Dendritic cell treated with granulocyte-macrophage colony-stimulating factor and Interleukin-4, amounts not matched to agents 40 ng/mL and 50 ng/mL, for 4 days (primary cell): ENCODE measurements around the gene ZNF593.
A peak's percentile ranks its signal among the peaks of the same experiment; 100 is the strongest.

Source experiments
- H3K27ac Mint-ChIP-seq: one replicate; pipeline ENCODE4 v1.8.0; 2022; ENCODE audit warnings: mild to moderate bottlenecking, mixed read lengths
- H3K27me3 Mint-ChIP-seq: one replicate; pipeline ENCODE4 v1.8.0; 2022; ENCODE audit warnings: mild to moderate bottlenecking, mixed read lengths
- H3K36me3 Mint-ChIP-seq: one replicate; pipeline ENCODE4 v1.8.0; 2022; ENCODE audit warnings: low read depth, mixed read lengths
- H3K4me1 Mint-ChIP-seq: one replicate; pipeline ENCODE4 v1.8.0; 2022; ENCODE audit warnings: low read depth, mixed read lengths
- H3K4me3 Mint-ChIP-seq: one replicate; pipeline ENCODE4 v1.8.0; 2022; ENCODE audit warnings: mild to moderate bottlenecking, moderate library complexity, mixed read lengths
- H3K9me3 Mint-ChIP-seq: one replicate; pipeline ENCODE4 v1.8.0; 2022; ENCODE audit warnings: mixed read lengths
- intact Hi-C: fragments of 100-400 bp; cut with micrococcal nuclease; formaldehyde crosslinking; loops from one replicate; pipeline ENCODE4 v1.15.0; 2022

The ZNF593 gene

DNA sequence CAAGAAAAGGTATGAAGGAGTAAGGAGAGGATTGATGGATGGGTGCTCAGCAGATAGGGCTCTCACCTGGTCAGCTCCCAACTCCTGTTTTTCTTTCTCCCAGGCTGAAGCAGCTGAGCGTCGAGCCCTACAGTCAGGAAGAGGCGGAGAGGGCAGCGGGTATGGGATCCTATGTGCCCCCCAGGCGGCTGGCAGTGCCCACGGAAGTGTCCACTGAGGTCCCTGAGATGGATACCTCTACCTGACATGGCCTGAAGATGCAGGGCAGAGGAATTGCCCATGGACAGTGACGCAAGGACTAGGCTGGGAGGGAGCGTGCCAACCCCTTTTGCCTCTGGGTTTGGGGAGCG, 739 bp downstream of the ZNF593 start:
- intact Hi-C loops: loop anchor here (10.0 kb wide), 1 partner anchor 214 kb away; no protein-coding TSS in a partner anchor
- peaks cover 19% of the 10 kb centered on the region for H3K4me1 Mint-ChIP-seq
- H3K4me3 Mint-ChIP-seq: peak overlapping the region; percentile 93
- H3K9me3 Mint-ChIP-seq: no peaks in the 10 kb centered on the region
- peak overlapping the region; percentile 91 for H3K27ac Mint-ChIP-seq
- H3K36me3 Mint-ChIP-seq: peaks cover 13% of the 10 kb centered on the region
- peaks cover 11% of the 10 kb centered on the region for H3K27me3 Mint-ChIP-seq

GRCh38 chr1:26171084-26172072, 1.7 kb downstream of the ZNF593 start, which contains the start of gene ZNF593OS:
Gene ZNF593OS, minus strand, starts transcription at chr1:26171832. Its CDS starts 171 bp downstream, at chr1:26171661.
- Mint-ChIP-seq H3K27me3 (peaks cover 4% of the 10 kb centered on the region), H3K27ac (peak within 1 kb of the TSS; percentile 91), H3K36me3 (peaks cover 13% of the 10 kb centered on the region), H3K4me1 (peaks cover 16% of the 10 kb centered on the region), H3K9me3 (no peaks in the 10 kb centered on the region), H3K4me3 (peak within 1 kb of the TSS; percentile 93)
- intact Hi-C loops: loop anchor here (10.0 kb wide), 1 partner anchor 213 kb away; no protein-coding TSS in a partner anchor

DNA sequence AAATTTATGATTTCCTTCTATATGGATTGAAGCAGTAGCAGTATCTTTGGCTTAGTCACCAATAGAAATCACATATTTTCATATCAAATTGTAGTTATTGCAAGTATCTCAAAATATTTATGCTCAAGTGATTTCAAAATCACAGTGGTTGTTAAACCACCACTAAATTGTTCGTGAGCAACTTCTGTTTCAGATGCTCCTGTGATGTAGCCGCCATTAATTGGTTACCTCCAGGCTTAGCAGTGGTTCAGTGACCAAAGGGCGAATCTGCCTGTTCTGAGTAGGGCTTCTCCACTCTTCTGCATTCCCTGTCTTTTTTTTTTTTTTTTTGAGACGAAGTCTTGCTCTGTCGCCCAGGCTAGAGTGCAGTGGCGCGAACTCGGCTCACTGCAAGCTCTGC, 5.6 kb downstream of the ZNF593 start:
- H3K27ac Mint-ChIP-seq: no peak overlapping the region
- intact Hi-C loops: loop anchor here (10.0 kb wide), 1 partner anchor 209 kb away; no protein-coding TSS in a partner anchor
- no peaks in the 10 kb centered on the region for H3K9me3 Mint-ChIP-seq
- no peaks in the 10 kb centered on the region for H3K27me3 Mint-ChIP-seq
- H3K4me3 Mint-ChIP-seq: no peak overlapping the region
- H3K36me3 Mint-ChIP-seq: peaks cover 6% of the 10 kb centered on the region
- peaks cover 18% of the 10 kb centered on the region for H3K4me1 Mint-ChIP-seq

DNA sequence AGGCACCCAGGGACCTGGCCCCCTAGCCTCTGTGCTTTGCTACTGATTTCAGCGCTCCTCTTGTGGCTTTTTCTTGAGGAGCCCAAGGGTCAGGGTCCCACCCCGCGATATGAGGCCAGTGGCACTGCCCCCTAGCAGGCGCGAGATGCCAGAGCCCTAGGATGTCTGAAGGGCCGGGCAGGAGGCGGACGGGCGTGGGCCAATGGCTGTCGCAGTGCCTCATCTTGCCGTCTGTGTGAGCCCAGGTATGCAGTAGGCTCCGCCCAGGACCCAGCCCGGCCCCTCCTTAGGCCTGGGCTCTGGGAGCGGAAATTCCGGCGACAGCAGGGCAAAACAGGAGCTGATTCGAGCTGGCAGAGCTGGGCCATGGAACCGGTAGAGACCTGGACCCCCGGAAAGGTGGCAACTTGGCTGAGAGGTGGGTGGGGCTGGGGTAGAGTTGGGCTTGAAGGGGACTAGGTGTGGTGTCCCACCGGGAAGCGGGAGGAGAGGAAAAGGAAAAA, 7.5 kb downstream of the ZNF593 start, which contains the start of gene CNKSR1:
TSS of gene CNKSR1 (plus strand) at position 310 of the 503 bp plus-strand sequence. CDS start at position 367, 57 bp downstream.
- Mint-ChIP-seq H3K27ac (no peak within 1 kb of the TSS), H3K9me3 (no peaks in the 10 kb centered on the region), H3K27me3 (no peaks in the 10 kb centered on the region), H3K4me1 (peaks cover 5% of the 10 kb centered on the region), H3K4me3 (no peak within 1 kb of the TSS), H3K36me3 (no peaks in the 10 kb centered on the region)
- intact Hi-C loops: loop anchor here (10.0 kb wide), 1 partner anchor 208 kb away; no protein-coding TSS in a partner anchor

DNA sequence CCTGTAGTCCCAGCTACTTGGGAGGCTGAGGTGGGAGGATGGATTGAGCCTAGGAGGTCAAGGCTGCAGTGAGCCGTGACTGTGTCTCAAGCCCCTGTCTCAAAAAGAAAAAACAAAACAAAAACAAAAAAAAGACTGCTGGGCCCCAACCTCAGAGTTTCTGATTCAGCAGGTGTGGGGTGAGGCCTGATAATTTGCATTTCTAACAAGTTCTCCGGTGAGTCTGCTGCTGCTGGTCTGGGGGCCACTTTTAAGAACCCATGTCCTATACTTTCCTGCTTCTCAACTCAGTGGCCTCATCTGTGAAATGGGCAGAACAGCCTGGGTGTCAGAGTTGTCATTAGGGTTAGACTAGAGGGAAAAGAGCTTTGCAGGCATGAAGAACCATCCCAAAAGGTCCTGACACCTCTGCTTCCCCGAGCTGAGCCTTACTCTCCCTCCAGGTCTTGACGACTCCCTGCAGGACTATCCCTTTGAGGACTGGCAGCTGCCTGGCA, 10.3 kb downstream of the ZNF593 start:
- Mint-ChIP-seq H3K27ac (no peak overlapping the region), H3K4me3 (no peak overlapping the region), H3K4me1 (peaks cover 5% of the 10 kb centered on the region), H3K36me3 (no peaks in the 10 kb centered on the region), H3K9me3 (no peaks in the 10 kb centered on the region), H3K27me3 (no peaks in the 10 kb centered on the region)
- intact Hi-C loops: no loop called here

GRCh38 chr1:26181586-26182382, 12.1 kb downstream of the ZNF593 start:
- H3K27ac Mint-ChIP-seq: no peak overlapping the region
- H3K4me1 Mint-ChIP-seq: peaks cover 5% of the 10 kb centered on the region
- H3K27me3 Mint-ChIP-seq: no peaks in the 10 kb centered on the region
- no peak overlapping the region for H3K4me3 Mint-ChIP-seq
- no peaks in the 10 kb centered on the region for H3K9me3 Mint-ChIP-seq
- intact Hi-C loops: no loop called here
- H3K36me3 Mint-ChIP-seq: no peaks in the 10 kb centered on the region

DNA sequence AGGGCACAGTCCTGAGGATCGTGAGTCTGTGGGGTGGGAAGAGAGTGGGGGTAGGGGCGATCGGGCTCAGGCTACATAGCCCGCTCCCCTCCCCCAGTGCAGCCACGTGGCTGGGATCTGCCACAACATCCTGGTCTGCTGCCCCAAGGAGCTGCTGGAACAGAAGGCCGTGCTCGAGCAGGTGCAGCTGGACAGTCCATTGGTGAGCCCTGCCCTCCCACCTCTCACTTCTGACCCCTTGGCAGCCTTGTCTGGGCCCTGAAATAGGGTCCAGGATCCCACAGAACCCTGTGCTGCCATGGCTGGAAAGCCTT, 12.6 kb downstream of the ZNF593 start:
- Mint-ChIP-seq H3K36me3 (no peaks in the 10 kb centered on the region), H3K9me3 (no peaks in the 10 kb centered on the region), H3K27ac (no peak overlapping the region), H3K4me3 (no peak overlapping the region), H3K4me1 (peaks cover 5% of the 10 kb centered on the region), H3K27me3 (no peaks in the 10 kb centered on the region)
- intact Hi-C loops: no loop called here

DNA sequence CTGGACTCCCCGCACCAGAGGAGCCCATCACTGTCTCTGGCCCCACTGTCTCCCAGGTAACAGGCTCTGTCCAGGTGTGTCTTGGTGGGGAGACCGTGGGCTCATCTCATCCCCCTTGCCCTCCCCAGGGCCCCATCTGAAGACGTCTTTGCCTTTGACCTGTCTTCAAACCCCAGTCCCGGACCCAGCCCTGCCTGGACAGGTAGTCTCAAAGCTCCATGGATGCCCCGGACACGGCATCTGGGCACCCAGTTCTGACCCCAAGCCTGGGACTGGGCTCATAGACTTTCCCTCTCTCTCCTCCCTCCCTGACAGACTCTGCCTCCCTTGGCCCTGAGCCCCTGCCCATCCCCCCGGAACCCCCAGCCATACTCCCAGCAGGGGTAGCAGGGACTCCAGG, 14.4 kb downstream of the ZNF593 start:
- Mint-ChIP-seq H3K27me3 (no peaks in the 10 kb centered on the region), H3K4me3 (no peak overlapping the region), H3K36me3 (no peaks in the 10 kb centered on the region), H3K27ac (no peak overlapping the region), H3K9me3 (no peaks in the 10 kb centered on the region), H3K4me1 (peaks cover 3% of the 10 kb centered on the region)
- intact Hi-C loops: no loop called here

- Mint-ChIP-seq H3K4me1 (no peaks in the 10 kb centered on the region), H3K27ac (no peak overlapping the region), H3K4me3 (no peak overlapping the region), H3K27me3 (no peaks in the 10 kb centered on the region), H3K9me3 (no peaks in the 10 kb centered on the region), H3K36me3 (no peaks in the 10 kb centered on the region)
- intact Hi-C loops: no loop called here
Observed at GRCh38 chr1:26184883-26185282, 15.2 kb downstream of the ZNF593 start.

DNA sequence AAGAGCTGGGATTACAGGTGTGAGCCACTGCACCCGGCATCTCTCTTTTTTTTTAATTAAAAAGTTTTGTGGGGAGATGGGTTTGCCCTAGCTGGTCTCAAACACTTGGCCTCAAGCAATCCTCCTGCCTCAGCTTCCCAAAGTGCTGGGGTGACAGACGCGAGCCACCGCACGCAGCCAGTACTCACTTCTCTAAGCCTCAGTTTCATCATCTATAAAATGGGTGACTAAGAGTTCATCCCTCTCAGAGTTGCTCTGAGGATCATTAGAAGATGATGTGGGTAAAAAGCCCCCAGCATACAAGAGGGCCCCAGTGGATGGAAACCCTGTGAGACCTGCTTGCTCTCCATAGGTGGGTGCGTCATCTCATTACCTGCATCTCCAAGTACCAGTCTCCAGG, 18.2 kb downstream of the ZNF593 start:
- H3K27ac Mint-ChIP-seq: no peak overlapping the region
- peaks cover 6% of the 10 kb centered on the region for H3K27me3 Mint-ChIP-seq
- H3K4me3 Mint-ChIP-seq: no peak overlapping the region
- no peaks in the 10 kb centered on the region for H3K9me3 Mint-ChIP-seq
- intact Hi-C loops: no loop called here
- H3K4me1 Mint-ChIP-seq: no peaks in the 10 kb centered on the region
- no peaks in the 10 kb centered on the region for H3K36me3 Mint-ChIP-seq

DNA sequence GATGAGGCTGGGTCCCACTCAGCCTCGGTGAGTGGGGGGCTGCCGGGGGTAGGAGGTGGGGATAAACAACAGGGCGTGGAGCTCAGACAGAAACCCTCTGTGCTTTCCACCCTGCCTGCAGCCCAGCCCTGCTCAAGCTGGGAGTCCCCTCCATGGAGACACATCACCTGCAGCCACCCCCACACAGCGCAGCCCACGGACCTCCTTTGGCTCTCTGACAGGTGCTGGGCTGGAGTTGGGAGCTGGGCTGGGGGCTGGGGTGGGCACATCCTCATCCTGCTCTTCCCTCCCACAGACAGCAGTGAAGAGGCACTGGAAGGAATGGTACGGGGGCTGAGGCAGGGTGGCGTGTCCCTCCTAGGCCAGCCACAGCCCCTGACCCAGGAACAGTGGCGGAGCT, 18.8 kb downstream of the ZNF593 start:
- H3K4me1 Mint-ChIP-seq: no peaks in the 10 kb centered on the region
- H3K27me3 Mint-ChIP-seq: peaks cover 6% of the 10 kb centered on the region
- no peak overlapping the region for H3K4me3 Mint-ChIP-seq
- intact Hi-C loops: no loop called here
- H3K36me3 Mint-ChIP-seq: no peaks in the 10 kb centered on the region
- H3K27ac Mint-ChIP-seq: no peak overlapping the region
- no peaks in the 10 kb centered on the region for H3K9me3 Mint-ChIP-seq

GRCh38 chr1:26189331-26189730, 19.6 kb downstream of the ZNF593 start:
- H3K4me1 Mint-ChIP-seq: no peaks in the 10 kb centered on the region
- peak overlapping the region; percentile 50 for H3K27ac Mint-ChIP-seq
- H3K4me3 Mint-ChIP-seq: no peak overlapping the region
- no peaks in the 10 kb centered on the region for H3K9me3 Mint-ChIP-seq
- H3K36me3 Mint-ChIP-seq: no peaks in the 10 kb centered on the region
- H3K27me3 Mint-ChIP-seq: peaks cover 7% of the 10 kb centered on the region
- intact Hi-C loops: no loop called here

DNA sequence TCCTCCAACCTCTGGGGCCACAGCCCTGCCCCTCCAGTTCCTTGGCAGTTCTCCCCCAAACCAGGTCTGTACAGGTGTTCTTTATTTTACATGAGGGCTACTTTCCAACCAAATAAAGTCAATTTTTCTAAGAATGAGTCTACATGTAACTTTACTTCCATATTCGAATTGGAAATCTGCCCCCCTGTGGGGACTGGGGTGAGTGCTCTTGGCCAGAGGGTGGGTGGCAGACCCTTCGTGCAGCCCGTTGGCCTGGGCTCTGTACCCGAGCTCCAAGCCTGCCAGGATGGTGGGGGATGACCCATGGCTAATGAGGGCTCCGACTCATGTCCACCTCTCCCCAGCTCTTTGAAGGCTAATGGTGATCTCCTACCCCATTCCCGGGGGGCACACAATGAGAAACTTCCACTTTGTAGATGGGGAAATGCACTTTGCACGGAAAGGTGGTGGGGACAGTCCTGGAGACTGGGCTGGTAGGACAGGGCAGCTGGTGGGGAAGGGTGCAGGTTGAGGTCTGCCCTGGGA, 20.1 kb downstream of the ZNF593 start:
- intact Hi-C loops: no loop called here
- peaks cover 8% of the 10 kb centered on the region for H3K27me3 Mint-ChIP-seq
- no peaks in the 10 kb centered on the region for H3K36me3 Mint-ChIP-seq
- no peak overlapping the region for H3K4me3 Mint-ChIP-seq
- H3K27ac Mint-ChIP-seq: peak overlapping the region; percentile 50
- no peaks in the 10 kb centered on the region for H3K4me1 Mint-ChIP-seq
- H3K9me3 Mint-ChIP-seq: no peaks in the 10 kb centered on the region
